GM21526 (cell line): ENCODE data around the gene PRR23B.

Source experiments
- ATAC-seq: cut with Tn5 transposase; IDR thresholded peaks from one replicate; pipeline ENCODE4 v1.9.1; 2021; ENCODE audit warnings: moderate library complexity; ENCODE audit not compliant: unreplicated experiment, low FRiP score

Gene PRR23B

DNA sequence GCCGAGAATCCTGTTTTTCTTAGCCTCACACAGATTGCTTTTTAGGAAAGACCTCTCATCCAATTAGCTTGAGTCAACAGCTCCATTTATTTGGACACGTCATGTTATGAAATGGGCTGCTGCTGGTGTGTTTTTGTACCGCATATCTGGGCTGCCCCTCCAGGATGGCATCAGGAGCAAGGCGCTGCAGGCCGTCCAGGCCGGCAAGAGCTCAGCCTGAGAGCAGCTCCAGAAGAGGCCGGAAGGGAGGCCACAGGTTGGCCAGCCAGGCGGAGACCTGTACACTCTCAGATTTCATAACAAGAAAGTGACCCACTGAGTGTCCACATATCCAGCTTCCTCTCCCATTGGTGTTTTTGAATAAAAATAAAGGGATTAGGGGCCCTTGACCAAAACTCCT is 45.4 kb downstream of the PRR23B start:
- ATAC-seq, result no peak

- ATAC-seq, result no peak
These were observed 46.3 kb downstream of the PRR23B start for GRCh38 chr3:138974462-138974861.

DNA sequence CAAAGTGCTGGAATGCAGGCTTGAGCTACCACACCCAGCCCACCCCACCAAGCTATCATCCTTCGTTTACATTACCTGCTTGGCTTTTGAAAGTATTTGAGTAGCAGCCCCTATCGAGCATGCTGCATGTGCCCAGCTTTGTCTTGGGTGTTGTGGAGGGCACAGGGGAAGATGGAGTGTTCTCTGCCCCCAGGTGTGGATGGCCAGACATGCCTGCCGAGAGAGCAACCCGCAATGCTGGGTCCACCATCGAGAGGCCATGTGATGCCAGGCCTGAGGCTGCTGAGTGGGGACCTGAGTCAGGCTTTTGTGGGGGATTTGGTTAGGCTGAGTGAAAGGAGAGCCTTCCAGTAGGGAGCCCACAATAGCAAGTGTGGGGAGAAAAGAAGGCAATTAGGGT is 47.8 kb downstream of the PRR23B start:
- no peak for ATAC-seq

- ATAC-seq, result no peak
These were observed 48.9 kb downstream of the PRR23B start for GRCh38 chr3:138971766-138972320.
